ENCODE results near the gene NR2C2. TPM values are rescaled to one million over a fixed set of nuclear protein-coding genes. Genes with fewer than 3 reads are reported as not detected.

The NR2C2 gene
- total and polyA plus RNA-seq, 2 of the 13 experiments (the other 11 are each of a cell fraction or from before 2014, with no cell fraction given) = 7.8 to 11.8 TPM

- no peak for TF ChIP-seq CHD4 (IDR thresholded peaks at IDR 0.05; ENCODE audit: borderline replicate concordance, low read length)
- peak; percentile 69; the same call in 1 of the 2 replicates for TF ChIP-seq REPIN1 (CRISPR knock-in tag; IDR thresholded peaks at IDR 0.05; ENCODE audit: borderline replicate concordance, low read depth)
- no peak for TF ChIP-seq PAF1 (CRISPR knock-in tag; IDR thresholded peaks at IDR 0.05)
- TF ChIP-seq MAZ (IDR thresholded peaks at IDR 0.05; ENCODE audit: borderline replicate concordance, low read depth, low read length) = no peak
- peak; percentile 83 for TF ChIP-seq MAZ (CRISPR knock-in tag; IDR thresholded peaks at IDR 0.05; ENCODE audit: low read depth)
- peak; percentile 77; the same call in 1 of the 2 replicates for TF ChIP-seq ZNF552 (CRISPR knock-in tag; IDR thresholded peaks at IDR 0.05; ENCODE audit: borderline replicate concordance)
- TF ChIP-seq ZNF75D (CRISPR knock-in tag; IDR thresholded peaks at IDR 0.05; ENCODE audit: borderline replicate concordance) = no peak
- TF ChIP-seq ZNF737 (CRISPR knock-in tag; IDR thresholded peaks at IDR 0.05; ENCODE audit: borderline replicate concordance) = 0 out of 2 replicates have a peak, but pooled peaks have one; percentile 56
- peak; percentile 82 for TF ChIP-seq ZNF788 (CRISPR knock-in tag; IDR thresholded peaks at IDR 0.05; ENCODE audit: borderline replicate concordance)
- TF ChIP-seq, protein P1, sequence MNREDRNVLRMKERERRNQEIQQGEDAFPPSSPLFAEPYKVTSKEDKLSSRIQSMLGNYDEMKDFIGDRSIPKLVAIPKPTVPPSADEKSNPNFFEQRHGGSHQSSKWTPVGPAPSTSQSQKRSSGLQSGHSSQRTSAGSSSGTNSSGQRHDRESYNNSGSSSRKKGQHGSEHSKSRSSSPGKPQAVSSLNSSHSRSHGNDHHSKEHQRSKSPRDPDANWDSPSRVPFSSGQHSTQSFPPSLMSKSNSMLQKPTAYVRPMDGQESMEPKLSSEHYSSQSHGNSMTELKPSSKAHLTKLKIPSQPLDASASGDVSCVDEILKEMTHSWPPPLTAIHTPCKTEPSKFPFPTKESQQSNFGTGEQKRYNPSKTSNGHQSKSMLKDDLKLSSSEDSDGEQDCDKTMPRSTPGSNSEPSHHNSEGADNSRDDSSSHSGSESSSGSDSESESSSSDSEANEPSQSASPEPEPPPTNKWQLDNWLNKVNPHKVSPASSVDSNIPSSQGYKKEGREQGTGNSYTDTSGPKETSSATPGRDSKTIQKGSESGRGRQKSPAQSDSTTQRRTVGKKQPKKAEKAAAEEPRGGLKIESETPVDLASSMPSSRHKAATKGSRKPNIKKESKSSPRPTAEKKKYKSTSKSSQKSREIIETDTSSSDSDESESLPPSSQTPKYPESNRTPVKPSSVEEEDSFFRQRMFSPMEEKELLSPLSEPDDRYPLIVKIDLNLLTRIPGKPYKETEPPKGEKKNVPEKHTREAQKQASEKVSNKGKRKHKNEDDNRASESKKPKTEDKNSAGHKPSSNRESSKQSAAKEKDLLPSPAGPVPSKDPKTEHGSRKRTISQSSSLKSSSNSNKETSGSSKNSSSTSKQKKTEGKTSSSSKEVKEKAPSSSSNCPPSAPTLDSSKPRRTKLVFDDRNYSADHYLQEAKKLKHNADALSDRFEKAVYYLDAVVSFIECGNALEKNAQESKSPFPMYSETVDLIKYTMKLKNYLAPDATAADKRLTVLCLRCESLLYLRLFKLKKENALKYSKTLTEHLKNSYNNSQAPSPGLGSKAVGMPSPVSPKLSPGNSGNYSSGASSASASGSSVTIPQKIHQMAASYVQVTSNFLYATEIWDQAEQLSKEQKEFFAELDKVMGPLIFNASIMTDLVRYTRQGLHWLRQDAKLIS (CRISPR knock-in tag; IDR thresholded peaks at IDR 0.05) = no peak
- peak; percentile 100 for TF ChIP-seq THAP11 (CRISPR knock-in tag; IDR thresholded peaks at IDR 0.05)
- TF ChIP-seq ZNF784 (CRISPR knock-in tag; IDR thresholded peaks at IDR 0.05; ENCODE audit: borderline replicate concordance) = 0 out of 2 replicates have a peak, but pooled peaks have one; percentile 24
- TF ChIP-seq SIX4 (CRISPR knock-in tag; IDR thresholded peaks at IDR 0.05) = no peak
- no peak; the same call in 1 of the 2 replicates for TF ChIP-seq ZNF230 (CRISPR knock-in tag; IDR thresholded peaks at IDR 0.05)
- TF ChIP-seq, protein P2, sequence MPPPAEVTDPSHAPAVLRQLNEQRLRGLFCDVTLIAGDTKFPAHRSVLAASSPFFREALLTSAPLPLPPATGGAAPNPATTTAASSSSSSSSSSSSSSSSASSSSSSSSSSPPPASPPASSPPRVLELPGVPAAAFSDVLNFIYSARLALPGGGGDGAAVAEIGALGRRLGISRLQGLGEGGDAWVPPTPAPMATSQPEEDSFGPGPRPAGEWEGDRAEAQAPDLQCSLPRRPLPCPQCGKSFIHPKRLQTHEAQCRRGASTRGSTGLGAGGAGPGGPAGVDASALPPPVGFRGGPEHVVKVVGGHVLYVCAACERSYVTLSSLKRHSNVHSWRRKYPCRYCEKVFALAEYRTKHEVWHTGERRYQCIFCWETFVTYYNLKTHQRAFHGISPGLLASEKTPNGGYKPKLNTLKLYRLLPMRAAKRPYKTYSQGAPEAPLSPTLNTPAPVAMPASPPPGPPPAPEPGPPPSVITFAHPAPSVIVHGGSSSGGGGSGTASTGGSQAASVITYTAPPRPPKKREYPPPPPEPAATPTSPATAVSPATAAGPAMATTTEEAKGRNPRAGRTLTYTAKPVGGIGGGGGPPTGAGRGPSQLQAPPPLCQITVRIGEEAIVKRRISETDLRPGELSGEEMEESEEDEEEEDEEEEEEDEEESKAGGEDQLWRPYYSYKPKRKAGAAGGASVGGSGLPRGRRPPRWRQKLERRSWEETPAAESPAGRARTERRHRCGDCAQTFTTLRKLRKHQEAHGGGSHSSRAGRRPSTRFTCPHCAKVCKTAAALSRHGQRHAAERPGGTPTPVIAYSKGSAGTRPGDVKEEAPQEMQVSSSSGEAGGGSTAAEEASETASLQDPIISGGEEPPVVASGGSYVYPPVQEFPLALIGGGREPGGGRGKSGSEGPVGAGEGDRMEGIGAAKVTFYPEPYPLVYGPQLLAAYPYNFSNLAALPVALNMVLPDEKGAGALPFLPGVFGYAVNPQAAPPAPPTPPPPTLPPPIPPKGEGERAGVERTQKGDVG (CRISPR knock-in tag; IDR thresholded peaks at IDR 0.05; ENCODE audit: borderline replicate concordance) = no peak
- TF ChIP-seq, protein P3, sequence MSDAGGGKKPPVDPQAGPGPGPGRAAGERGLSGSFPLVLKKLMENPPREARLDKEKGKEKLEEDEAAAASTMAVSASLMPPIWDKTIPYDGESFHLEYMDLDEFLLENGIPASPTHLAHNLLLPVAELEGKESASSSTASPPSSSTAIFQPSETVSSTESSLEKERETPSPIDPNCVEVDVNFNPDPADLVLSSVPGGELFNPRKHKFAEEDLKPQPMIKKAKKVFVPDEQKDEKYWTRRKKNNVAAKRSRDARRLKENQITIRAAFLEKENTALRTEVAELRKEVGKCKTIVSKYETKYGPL (CRISPR knock-in tag; IDR thresholded peaks at IDR 0.05) = no peak
Measured at GRCh38 chr3:15064835-15065549, 117.6 kb downstream of the NR2C2 start, which contains the start of gene MRPS25 (continued).
